Stimulated activated CD8-positive, alpha-beta memory T cell treated with anti-CD3 and anti-CD28 coated beads, Interleukin-4, amount 100 ng/mL, for 4 hours (primary cell): ENCODE measurements around the gene TMBIM4.
"Not testable (repeated sequence)": the region's sequence is repeated elsewhere in the genome, so short reads cannot be mapped to it uniquely, and the experiment has no call there.

ENCODE experiments used
- DNase-seq, 2 donors: peaks; one replicate each; pipeline ENCODE4 v3.0.0-alpha.2; 2020; ENCODE audit warnings: low read depth in 2 of 2, low spot score in 1 of 2

Gene TMBIM4

DNA sequence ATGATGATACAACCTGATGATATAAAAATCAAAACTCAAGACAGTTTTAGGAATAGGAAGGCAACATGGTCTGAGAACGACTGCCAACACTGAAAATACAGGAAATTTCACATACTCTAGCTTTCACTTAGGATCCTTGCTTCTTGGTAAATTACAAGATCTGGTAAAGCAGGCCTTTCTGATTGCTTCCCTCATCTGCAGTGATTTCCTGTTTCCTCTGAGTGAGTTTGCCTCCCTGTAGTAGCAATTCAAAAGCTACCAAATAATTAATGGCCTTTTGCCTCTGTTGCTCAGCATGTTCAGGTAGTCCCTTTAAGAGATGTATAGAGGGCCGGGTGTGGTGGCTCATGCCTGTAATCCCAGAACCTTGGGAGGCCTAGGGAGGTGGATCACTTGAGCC is 17.2 kb upstream of the TMBIM4 start:
- DNase-seq: no peak

DNA sequence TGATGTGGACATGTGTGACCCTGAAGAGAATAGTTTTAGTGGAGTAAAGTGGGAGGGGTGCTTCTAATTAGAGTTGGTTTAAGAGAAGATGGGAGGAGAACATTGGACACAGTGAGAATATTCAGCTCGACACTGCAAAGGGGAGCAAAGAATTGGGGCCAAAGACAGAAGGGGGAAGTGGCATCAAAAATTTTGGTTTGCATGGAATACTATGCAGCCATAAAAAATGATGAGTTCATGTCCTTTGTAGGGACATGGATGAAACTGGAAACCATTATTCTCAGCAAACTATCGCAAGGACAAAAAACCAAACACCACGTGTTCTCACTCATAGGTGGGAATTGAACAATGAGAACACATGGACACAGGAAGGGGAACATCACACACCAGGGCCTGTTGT is 15.0 kb upstream of the TMBIM4 start:
- not testable (repeated sequence) for DNase-seq

DNA sequence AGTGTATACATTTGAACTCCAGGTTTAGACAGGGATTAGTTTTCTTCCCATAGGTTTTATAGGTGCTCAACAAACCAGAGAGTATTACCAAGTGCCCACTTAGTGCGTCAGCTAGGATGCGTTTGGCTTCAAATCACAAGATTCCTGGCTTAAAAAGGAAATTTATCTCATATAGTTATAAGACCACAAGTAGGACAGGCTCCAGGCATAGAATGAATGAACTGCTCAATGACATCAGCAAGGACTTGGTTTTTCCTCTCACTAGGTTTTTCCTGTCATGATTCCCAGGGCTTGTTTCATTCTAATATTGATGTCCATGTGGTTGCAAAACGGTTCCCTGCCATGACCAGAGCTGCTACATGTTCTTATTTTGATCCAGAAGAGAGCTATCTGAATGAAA is 13.2 kb upstream of the TMBIM4 start:
- no peak for DNase-seq

DNA sequence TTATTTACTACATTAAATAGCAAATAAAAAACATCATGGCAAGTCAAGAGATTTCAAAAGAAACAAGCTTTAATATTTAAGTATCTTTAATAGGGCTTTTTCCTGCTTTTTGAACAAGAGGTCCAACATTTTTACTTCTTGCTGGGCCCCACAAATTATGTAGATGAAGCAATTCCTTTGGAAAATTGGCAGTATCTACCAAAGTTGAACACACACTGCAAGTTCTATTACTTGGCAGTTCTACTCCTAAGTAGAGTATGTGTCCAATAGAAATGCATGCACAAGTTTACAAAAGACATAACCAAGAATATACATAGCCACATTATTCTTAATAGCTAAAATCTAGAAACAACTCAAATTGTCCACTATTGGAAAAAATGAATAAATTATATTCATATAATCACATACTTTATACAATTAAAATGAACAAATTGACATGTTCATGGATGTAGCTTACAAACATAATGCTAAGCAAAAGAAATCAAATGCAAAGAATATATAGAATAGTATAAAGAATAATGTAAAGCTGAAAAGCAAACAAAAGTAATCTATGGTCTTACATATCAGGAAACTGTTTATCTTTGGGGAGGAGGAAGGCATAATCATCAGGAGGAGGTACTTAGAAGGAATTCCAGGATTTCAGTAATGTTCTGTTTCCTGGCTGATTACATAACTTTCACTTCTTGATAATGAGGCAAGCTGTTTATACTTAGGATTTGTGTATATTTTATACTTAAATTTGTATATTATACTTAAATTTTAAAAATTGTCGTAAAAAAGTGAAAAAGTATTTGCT is 6.5 kb upstream of the TMBIM4 start:
- DNase-seq: no peak

DNA sequence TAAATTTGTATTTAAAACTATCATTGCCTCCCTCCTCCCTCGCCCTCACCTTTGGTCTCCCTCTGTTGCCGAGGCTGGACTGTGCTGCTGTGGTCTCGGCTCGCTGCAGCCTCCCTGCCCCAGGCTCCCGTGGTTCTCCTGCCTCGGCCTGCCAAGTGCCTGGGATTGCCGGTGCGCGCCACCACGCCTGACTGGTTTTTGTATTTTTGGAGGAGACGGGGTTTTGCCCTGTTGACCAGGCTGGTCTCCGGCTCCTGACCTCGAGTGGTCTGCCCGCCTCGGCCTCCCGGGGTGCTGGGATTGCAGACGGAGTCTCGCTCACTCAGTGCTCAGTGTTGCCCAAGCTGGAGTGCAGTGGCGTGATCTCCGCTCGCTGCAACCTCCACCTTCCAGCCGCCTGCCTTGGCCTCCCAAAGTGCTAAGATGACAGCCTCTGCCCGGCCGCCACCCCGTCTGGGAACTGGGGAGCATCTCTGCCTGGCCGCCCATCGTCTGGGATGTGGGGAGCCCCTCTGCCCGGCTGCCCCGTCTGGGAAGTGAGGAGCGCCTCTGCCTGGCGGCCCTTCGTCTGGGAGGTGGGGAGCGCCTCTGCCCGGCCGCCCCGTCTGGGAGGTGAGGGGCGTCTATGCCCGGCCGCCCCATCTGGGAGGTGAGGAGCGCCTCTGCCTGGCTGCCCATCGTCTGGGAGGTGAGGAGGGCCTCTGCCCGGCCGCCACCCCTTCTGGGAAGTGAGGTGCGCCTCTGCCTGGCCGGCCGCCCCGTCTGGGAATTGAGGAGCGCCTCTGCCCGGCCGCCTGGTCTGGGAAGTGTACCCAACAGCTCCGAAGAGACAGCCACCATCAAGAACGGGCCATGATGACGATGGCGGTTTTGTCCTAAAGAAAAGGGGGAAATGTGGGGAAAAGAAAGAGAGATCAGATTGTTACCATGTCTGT is 4.9 kb upstream of the TMBIM4 start:
- DNase-seq: not testable (repeated sequence)

DNA sequence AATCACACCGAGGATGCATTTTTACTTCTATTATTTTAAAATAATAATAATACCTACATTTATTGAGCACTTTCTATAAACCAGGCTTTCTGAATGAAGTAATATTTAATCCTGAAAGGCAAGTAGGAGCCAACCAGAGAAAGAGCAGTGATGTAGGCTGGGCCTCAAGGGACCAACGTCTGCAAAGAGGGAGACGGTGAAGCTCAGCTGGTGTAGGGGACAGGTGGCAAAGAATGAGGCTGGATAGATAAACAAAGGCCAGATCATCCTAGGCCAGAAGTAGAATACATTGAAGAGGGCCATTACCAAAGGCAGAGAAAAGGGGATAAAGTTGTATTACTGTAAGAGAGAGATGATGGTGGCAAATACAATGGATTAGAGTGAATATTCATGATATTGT is 810 bp upstream of the TMBIM4 start:
- no peak for DNase-seq

DNA sequence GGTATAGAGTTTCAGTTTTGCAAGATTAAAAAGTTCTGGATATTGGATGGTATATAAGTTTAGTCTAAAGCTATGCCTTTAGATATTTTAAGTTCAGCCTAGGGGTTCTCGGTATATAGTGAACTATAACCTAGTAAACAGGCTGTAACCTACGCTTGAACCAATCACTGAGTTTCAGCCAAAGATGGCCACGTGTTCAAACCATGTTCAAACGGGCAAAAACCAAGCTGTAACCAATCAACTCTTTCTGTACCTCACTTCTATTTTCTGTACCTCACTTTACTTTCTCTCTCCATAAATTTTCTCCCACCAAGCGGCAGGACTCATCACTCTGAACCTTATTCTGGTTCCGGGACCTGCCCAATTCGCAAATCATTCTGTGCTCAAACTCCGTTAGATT is 1.4 kb downstream of the TMBIM4 start:
- DNase-seq: no peak

DNA sequence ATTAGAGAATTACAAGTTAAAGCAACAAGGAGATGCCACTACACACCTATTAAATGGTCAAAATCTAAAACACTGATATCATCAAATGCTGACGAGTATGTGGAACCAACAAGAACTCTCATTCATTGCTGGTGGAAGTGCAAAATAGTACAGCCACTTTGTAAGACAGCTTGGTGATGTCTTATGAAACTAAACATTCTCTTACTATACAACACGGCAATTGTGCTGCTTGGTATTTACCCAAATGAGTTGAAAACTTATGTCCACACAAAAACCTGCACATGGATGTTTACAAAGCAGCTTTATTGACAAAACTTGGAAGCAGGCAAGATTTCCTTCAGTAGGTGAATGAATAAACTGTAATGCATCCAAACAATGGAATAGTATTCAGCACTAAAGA is 3.2 kb downstream of the TMBIM4 start:
- no peak for DNase-seq

DNA sequence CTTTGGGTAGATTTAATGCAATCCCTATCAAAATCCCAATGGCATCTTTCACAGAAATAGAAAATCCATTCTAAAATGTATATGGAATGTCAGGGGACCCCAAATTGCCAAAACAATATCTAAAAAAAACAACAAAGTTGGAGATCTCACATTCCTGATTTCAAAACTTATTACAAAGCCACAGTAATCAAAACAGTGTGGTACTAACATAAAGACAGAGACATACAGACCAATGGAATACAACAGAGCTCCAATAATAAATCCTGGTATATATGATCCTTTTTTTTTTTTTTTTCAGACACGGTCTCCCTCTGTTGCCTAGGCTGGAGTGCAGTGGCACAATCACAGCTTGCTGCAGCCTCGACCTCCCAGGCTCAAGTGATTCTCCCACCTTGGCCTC is 4.7 kb downstream of the TMBIM4 start:
- no peak for DNase-seq

DNA sequence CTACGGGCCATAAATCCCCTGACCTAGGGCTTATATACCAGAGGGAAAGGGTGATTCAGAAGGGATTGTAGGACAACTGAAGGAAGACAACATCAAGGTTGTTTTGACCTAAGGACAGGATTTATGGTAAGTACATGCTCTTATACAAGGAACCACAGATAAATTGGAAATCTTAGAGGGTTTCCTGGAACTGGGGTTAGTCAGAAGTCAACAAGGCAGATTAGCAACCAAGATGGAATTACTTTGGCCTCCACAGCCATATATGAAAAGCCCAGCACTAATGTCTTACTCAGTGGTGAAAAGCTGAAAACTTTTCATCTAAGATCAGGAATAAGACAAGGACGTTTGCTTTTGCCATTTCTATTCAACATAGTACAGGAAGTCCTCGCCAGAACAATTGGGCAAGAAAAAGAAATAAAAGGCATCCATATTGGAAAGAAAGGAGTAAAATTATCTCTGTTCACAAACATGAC is 5.4 kb downstream of the TMBIM4 start:
- DNase-seq: no peak

DNA sequence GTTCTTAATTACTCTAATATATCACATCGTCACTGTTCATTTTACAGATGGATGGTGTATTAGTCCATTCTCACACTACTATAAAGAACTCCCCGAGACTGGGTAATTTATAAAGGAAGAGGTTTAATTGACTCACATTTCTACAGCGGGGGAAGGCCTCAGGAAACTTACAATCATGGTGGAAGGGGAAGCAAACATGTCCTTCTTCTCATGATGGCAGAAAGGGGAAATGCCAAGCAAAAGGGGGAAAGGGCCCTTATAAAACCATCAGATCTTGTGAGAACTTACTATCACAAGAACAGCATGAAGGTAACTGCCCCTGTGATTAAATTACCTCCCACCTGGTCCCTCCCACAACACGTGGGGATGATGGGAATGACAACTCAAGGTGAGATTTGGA is 6.5 kb downstream of the TMBIM4 start:
- no peak for DNase-seq

DNA sequence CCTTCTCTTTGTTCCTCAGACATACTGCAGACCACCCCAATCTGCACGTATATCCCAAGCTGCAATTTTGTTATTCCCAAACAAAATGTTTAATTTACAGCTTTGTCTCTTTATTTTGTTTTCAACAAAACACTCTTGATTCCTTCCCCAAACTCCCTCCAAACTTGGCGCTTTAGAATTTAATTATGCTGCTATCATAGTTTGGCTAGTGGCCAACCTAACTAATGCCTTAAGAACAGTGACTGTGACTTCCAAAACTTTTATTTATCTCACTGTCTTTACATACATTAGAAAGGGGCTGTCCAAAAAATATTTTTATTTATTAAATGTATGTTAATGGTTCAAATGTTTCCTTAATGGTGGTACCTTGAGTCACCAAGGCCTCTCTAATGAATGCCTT is 7.1 kb downstream of the TMBIM4 start:
- no peak for DNase-seq

DNA sequence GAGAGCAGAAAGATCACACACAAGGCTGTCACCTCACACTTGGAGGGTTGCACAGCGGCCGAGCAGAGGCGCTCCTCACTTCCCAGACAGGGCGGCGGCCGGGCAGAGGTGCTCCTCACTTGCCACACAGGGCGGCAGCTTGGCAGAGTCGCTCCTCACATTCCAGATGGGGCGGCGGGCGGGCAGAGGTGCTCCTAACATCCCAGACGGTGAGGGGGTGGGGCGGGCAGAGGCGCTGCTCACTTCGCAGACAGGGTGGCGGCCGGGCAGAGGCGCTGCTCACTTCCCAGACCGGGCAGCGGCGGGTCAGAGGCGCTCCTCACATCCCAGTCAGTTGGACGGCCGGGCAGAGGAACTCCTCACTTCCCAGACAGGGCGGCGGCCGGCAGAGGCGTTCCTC is 9.1 kb downstream of the TMBIM4 start:
- no peak for DNase-seq

DNA sequence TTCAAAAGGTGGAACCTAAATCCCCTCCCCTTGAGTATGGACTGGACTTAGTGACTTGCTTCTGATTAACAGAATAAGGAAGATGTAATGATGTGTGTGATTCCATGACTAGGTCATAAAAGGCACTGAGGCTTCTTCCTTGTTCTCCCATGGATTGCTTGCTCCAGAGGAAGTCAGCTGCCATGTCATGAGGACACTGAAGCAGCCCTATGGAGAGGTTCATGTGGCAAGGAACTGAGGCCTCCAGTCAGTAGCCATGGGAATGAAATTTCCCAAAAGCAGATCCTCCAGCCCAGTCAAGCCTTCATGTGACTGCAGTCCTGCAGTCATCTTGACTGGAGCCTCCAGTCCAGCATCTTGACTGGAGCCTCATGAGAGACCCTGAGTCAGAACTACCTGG is 10.7 kb downstream of the TMBIM4 start:
- DNase-seq: no peak

DNA sequence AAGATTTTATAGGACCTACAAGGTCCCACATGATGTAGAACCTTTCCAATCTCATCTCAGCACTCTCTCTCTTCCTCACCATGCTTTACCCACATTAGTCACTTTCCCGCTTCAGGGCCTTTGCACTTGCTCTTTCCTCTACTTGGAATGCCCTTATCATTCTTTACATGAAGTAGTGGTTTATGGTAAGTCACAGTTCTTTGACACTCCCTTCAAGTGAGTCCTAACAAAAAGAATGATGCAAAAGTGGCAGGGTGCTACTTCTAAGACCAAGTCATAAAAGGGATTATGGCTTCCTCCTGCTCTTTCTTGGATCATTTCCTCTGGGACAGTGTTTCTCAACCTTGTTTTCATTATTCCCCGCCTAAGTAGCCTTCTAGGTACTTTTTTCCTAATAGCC is 13.1 kb downstream of the TMBIM4 start:
- no peak for DNase-seq

DNA sequence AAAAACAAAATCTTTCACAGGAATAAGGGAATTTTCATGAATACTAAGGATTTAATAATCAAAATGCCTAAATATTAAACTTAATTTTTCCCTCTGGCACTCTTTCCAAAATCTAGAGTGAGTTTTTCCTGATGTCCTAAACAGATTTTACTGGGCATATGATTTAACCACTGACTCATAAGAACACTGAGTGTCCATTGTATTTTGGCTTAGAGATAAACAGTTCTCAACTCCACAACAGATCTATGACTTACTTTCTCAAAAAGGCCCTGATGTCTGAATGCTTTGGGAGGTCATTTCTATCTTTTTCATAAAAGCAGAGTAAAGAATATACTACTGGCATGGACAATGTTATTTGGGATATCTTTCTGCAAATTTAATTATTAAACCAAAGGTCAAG is 15.0 kb downstream of the TMBIM4 start:
- no peak for DNase-seq

DNA sequence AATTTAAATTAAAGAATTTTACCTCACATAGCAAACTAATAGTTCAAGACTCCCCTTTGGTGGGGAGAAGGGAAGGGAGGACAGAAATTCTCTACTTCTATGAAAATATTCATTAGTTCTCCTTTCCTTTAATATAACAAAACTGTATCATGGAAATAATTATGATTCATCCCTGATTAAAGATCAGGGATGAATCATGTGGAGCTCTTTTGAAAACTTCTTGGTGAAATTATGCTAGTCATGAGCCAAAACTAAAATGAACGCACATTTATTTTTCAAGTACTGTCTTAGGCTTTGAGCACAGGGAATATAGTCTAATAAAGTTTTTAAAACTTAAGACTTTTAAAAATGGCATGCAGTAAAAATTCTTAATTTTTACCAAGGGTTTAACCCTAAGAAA is 17.1 kb downstream of the TMBIM4 start:
- no peak for DNase-seq

DNA sequence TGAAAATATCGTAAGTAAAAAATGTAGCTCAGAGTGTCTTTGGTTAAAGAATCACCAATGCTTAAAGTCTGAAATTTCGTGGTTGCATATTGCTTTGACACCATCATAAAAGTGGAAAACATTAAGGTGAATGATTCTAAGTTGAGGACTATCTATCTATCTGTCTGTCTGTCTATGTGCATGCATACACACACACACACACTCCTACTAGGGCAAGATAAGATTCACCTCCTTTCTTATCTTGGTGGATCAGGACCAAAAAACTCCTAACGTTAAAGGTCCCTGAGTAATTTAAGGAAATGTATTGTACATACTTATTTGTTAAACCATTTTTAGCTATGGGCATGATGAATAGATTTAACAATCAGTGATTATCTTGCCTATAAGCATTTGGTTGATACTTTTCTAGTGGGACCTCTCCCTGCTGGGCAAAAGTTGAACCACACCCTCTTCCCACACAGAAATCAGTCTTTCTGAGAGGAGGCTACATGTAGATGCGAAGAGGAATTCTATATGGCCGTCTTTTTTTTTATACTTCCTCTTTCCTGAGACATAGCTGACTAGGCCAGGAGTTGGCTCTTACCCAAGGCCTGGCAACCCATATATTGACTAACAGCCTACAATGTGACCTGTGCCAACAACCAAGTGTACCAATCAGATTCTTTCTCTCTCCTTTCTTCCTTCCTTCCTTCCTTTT is 19.9 kb downstream of the TMBIM4 start:
- DNase-seq: no peak

DNA sequence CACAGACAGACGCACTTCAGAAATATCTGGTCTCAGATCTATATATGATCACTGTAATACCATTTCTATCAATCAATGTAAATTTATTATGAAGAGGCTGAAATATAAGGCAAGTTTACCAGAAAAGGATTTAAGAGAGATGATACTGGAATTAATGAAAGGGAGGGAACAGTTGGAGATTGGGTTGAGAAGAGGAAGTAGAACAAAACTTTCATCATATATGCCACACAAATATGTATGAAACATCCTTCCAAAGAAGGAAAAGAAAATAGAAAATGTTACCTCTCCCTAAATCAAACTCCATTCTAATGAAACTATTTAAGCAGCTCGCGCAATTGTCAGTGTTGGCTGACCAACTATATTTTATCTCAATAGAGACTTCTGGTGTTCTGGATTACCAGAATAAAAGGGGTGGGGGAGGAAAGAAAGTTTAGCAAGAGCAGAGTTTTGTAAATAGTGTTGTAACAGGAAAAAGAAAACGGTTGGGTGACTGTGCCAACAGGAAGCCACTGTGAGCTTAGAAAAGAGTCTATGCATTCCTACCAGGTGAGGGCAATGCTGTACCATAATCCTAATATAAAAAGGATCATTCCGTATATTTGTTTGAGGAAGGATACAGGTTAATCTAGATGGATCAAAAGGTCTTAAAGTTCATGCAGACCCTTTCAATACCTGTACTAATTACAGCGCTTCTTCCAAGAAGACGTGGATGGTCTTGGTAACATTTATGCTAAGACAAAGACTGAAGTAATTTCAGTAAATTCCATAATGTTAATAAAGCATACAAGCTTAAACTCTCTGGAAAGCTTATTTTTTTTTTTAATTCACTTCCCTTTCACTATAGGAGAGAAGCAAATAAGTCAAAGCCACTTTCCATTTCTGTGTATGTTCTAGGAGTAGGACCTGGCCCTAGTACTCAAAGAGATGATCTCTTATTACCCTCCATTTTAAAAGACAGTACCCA is 24.7 kb downstream of the TMBIM4 start:
- DNase-seq: no peak

DNA sequence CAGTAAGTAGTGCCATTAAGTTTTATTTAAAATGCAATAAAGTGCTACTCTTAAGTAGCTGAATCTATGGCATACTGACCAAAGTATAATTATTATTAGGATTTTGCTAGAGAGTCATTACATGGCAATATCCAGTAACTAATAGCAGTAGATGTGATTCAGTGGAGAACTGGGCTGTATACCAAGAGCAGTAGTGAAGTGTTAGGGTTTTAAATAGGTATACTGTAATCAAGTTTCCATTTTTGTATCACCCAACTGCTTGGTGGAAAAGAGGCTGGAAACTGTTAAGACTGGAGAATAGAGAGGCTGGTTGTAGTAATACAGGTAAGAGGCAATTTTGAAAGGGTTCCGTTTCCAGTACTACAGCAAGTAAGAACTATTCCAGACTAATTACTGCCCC is 25.9 kb downstream of the TMBIM4 start:
- no peak for DNase-seq

DNA sequence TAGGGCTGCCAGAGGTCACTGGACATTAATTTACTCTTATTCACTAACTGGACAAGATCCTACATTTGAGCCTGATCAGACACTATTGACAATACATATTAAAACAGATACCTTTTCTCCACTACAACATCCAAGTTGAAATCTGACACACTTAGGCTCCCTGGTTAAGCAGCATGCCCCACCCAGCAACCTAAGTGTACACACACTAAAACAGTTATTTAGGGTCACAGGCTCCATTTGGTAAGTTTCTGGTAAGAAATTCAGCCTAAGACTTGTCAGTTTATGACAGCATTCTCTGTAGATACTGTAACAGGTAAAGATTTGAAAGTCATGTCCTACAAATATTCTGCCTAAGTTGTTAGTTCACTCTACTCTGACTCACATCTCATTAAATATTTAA is 27.0 kb downstream of the TMBIM4 start:
- DNase-seq: no peak
